GM20431 (cell line): ENCODE data around the gene NBL1.

ENCODE experiments used
- in situ Hi-C: fragments of 300-500 bp; cut with MseI, MboI; formaldehyde crosslinking; loops from one replicate; pipeline ENCODE4 v1.15.0; 2020; ENCODE audit warnings: low sequenced_read_pairs; ENCODE audit not compliant: unreplicated experiment

The NBL1 gene

DNA sequence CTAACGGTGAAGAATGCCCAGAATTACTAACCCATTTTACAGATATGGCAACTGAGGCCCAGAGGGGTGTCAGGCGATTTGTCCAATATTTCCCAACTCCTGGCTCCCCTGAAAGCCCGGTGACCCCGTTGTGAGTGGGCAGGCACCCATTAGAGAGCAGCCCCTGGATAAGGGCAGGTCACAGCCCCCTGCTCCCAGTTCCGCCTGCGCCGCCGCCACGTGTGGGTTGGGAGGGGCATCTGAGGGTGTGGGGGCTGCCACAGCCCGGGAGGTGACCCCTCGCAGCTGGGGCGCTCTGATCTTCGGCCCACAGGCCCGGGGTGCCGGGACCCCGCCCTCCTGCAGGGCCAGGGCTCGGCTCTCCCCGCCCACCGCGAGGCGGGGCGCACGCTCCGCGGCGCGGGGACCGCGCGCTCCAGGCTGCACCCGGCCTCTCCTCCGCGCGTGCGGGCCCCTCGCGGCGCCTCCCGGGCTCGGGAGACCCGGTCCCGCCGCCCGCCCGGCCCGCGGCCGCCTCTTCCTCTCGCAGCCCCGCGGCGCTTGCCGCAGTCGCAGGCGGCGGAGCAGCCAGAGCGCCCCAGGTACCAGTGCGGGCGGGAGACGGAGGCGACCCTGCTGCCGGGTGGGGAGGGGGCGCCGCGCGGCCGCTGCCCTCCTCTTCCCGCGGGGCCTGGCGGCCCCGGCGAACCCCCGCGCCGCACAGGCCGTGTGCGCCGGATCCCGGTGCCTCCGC lies 20.5 kb downstream of the NBL1 start, which contains the start of gene HTR6:
HTR6 (plus strand) TSS at position 423 of the 733 bp plus-strand sequence. CDS start 879 bp downstream, outside the sequence.
- in situ Hi-C loops = no loop called here

DNA sequence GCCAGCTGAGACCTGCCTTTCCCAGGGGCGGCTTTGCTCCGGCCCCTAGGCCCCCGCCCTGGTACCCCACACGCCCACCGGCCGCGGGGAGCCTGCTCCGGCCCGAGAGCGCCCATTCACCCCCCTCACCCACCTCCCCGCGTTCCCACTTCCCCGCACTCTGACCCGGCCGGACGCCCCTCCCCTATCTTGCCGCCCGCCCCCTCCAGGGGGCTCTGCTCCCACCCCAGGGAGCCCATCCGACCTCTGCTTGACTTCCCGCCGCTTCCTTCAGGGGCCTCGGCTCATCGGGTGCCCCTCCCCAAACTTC lies 21.0 kb downstream of the NBL1 start:
- in situ Hi-C loops = no loop called here

DNA sequence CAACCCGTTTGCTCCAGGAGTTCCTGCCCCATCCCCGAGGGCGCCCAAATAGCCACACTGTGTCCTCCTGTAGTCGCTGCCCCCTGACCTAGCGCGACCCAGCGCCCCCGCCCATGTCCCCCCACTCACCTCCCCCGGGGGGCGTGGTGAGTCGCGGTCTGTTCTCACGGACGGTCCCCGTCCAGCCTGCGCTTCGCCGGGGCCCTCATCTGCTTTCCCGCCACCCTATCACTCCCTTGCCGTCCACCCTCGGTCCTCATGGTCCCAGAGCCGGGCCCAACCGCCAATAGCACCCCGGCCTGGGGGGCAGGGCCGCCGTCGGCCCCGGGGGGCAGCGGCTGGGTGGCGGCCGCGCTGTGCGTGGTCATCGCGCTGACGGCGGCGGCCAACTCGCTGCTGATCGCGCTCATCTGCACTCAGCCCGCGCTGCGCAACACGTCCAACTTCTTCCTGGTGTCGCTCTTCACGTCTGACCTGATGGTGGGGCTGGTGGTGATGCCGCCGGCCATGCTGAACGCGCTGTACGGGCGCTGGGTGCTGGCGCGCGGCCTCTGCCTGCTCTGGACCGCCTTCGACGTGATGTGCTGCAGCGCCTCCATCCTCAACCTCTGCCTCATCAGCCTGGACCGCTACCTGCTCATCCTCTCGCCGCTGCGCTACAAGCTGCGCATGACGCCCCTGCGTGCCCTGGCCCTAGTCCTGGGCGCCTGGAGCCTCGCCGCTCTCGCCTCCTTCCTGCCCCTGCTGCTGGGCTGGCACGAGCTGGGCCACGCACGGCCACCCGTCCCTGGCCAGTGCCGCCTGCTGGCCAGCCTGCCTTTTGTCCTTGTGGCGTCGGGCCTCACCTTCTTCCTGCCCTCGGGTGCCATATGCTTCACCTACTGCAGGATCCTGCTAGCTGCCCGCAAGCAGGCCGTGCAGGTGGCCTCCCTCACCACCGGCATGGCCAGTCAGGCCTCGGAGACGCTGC lies 21.7 kb downstream of the NBL1 start:
- in situ Hi-C loops = no loop called here

DNA sequence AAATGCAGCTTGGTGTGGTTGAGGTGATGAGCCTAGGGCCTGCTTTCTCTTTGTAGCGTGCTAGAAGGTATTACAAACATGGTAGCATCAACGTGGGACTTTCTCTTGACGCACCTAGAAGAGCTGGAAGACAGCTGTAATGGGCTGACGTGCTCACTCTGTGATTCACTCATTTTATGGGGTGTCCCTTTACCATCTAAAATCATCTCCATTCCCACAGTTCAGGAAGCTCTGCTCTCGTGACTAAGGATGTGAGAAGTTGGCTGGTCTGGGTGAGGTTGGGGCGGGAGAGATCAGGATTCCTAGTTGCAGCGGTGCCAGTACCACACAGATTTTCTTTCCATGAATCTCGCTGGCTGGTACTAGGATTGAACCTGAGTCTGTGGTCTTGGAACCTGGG lies 24.8 kb downstream of the NBL1 start:
- in situ Hi-C loops = no loop called here

DNA sequence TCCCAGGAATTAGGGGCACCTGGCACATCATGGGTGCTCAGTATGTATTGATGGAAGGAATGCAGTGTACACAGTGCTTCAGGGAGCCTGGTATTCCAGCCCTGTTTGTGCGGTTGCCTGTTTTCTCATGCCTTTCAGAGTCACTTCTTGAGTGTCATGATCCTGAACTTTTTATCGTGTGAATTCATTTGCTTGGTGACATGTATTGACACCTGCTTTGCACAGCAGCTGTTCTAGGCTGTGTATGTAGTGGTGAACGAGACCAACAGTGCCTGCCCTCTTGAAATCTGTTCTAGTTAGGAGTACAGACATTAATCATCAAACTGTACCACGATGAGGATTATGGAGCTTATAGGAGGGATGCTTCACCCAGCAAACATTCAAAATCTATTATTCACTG lies 26.7 kb downstream of the NBL1 start:
- in situ Hi-C loops = no loop called here

DNA sequence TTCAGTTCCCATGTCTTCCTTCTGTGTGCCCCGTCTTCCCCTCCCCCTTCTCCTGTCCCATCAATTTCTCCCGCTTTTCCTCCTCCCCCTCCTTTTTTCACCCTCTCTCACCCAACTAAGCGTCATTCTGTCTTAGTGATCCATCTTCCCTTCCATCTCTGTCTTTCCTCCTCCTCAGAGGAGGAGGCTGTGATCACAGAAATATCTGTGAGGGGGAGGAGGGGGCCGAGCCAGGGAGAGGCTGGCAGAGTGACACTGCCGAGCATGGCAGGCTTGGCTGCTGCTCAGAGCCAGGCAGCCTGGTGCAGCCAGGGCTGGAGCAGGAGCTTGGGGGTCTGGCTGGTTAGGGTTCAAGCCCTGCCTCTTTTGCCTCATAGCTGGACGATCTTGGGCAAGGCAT lies 28.1 kb downstream of the NBL1 start:
- in situ Hi-C loops = no loop called here

DNA sequence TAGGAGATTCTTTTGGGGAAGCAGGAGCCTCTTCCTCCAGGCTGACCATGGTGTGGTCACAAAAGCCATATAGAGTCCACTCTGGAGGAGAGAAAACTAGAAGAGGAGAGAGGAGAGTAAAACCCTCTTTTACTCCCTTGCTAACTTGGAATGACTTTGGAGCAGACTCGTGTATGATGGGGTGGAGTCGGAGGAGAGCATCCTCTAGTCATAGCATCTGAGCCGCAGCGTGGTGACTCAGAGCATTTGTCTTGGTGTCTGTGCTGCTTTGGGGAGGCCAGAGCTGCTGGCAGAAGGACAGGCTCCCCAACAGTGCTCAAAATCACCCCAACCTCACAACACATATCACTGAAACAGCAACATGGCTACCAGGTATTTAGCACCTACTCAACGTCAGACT lies 31.7 kb downstream of the NBL1 start:
- in situ Hi-C loops = no loop called here

DNA sequence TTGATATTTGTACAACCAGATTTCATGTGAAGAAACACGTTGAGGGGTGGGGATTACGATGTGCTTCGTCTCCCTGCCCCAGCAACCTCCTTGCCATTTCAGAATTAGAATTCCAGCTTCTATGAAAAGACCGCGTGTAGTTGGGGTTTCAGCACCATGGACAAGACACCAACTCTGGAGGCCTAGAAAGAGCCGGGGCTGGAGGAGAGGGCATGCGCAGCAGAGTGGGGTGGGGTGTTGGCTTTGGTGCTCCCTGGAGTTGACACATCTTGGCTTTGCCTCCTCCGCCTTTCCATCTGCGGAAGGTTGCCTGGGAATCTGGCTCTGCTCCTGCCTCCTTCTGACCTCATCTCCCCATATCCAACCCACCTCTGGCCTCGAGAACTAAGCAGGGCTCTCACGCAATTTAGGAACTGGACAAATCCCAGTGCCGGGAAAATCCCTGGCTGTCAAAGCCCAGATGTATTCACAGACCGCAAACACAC lies 32.4 kb downstream of the NBL1 start:
- in situ Hi-C loops = no loop called here

DNA sequence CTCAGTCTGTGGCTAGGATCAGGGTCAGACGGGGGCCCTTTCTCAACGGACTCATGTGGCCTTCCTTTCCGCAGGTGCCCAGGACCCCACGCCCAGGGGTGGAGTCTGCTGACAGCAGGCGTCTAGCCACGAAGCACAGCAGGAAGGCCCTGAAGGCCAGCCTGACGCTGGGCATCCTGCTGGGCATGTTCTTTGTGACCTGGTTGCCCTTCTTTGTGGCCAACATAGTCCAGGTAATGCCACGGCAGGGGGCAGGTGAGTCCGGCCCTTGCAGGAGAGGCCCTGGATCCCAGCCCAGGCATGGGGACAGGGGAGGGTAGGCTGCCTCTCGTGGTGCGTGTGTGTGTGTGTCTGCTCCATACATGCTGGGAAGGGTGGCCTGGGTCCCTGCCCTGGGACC lies 34.4 kb downstream of the NBL1 start:
- in situ Hi-C loops = no loop called here

DNA sequence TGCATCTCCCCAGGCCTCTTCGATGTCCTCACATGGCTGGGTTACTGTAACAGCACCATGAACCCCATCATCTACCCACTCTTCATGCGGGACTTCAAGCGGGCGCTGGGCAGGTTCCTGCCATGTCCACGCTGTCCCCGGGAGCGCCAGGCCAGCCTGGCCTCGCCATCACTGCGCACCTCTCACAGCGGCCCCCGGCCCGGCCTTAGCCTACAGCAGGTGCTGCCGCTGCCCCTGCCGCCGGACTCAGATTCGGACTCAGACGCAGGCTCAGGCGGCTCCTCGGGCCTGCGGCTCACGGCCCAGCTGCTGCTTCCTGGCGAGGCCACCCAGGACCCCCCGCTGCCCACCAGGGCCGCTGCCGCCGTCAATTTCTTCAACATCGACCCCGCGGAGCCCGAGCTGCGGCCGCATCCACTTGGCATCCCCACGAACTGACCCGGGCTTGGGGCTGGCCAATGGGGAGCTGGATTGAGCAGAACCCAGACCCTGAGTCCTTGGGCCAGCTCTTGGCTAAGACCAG lies 34.9 kb downstream of the NBL1 start:
- in situ Hi-C loops = no loop called here

DNA sequence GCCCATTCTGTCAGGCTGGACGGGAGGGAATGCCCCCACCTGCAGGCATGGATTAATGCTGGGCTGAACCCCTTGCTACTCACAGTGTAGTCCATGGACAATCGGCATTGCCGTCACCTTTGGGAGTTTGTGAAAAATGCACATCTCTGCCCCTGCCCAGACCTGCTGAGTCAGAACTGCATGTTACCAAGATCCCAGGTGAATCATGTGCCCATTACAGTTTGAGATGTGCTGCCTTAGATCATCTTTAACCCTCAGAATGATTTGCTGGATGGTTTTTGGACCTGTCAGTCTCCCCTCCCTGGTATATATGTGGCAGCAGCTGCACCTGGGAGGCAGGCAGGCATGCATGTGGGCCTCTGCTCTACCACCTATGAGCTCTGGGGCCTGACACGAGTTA lies 35.6 kb downstream of the NBL1 start:
- in situ Hi-C loops = no loop called here

DNA sequence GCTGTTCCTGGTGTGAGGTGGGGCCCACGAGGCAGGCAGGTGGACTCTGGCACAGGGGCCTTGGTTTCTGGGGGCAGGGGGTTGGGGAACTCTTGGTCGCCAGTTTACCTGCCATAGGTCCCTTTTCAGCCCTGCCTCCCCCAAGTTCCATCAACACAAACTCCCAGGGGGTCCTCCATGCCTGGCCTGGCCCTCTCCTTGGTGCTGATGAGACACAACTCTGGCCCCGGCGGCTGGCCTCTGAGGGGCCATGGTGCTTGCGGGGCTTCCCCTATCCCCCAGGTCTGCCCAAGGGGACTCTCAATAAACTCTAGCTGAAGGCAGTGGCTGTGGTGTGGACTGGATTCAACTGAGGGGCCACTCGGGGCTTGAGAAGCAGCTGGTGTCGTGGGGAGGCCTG lies 36.5 kb downstream of the NBL1 start:
- in situ Hi-C loops = no loop called here

DNA sequence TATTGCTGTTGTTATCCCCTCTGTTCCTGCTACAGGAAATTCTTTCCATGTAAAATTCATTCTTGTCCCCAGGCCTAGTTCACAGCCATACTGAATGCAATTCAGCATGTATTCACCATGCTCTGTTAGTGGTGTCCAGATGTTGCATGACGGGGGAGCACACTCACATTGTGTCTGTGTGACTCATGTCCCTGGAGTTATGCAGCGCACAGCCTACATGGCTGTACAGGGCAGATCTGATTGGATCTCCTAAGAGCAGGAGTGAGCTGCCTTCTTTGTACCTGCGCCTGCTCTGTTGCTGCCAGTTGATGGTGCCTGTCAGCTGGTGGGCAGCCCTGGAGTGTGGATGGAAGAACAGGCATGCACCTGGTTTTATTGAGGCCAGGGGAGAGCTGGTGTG lies 38.1 kb downstream of the NBL1 start:
- in situ Hi-C loops = no loop called here

DNA sequence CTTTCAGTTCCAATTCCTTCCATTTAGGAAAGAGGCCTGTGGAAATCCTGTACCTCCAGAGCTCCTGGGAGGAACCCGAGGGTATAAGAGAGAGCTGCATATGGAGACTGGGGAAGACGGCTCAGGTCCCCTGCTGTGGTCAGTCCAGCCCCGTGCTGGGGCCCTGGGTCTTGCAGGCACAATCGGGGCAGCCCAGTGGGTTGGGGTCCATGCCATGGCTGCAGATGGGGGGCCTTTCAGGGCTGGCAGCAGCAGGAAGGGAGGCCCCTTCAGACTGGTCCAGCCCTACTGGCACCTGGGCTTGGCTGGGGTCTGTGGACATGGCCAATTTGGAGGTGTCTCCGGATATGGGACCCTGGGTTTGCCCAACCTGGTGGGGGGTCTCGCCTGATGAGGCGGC lies 38.8 kb downstream of the NBL1 start:
- in situ Hi-C loops = no loop called here

DNA sequence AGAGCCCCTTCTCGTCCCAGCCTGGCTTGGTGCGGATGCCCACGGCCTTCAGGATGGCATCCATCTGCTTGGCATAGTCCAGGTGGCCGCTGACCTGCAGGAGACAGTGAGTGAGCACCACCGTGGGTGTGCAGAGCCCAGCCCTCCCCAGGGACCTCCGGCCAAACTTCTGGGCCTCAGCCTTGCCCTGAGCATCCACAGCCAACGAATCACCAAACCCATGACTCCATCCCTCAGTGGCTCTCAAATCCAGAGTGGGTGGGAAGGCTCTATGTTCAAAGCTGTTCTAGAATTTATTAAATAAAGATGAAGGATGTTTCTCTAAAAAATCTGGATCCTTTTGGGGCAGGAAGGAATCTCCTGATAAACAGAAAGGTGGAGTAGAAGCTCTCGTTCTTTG lies 39.2 kb downstream of the NBL1 start:
- in situ Hi-C loops = no loop called here

DNA sequence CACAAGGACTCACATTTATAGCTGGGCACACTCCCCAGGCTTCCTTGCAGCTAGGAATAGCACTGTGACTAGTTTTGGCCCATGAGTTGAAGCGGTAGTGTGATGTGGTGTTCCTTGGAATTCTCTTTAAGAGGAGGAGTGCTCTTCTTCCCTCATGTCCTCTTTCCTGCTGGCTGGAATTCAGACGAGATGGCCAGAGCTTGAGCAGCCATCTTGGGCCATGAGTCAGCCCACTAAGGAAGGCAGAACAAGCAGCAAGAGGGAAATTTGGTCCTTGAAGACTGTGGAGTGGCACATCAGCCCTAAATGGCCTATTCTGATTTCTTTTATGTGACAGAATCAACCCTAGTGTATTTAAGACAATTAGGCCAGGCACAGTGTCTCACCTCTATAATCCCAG lies 40.6 kb downstream of the NBL1 start:
- in situ Hi-C loops = no loop called here

DNA sequence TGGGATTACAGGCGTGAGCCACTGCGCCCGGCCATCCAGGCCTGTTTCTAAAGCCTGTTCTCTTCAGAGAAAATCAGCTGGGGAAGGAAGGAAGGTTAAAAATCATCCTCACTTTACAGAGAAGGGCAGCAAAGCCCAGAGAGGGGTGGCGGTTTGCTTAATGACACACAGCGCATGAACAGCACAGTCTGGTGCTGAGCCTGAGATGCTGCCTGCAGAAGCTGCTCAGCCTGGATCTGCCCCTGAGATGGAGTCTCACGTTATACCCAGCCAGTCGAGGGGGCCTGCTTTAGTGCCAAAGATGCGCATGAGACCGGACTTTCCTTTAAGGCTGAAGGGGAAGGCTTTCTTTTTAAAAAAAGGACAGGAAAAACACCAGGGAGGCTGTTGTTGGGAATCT lies 41.9 kb downstream of the NBL1 start:
- in situ Hi-C loops = no loop called here

DNA sequence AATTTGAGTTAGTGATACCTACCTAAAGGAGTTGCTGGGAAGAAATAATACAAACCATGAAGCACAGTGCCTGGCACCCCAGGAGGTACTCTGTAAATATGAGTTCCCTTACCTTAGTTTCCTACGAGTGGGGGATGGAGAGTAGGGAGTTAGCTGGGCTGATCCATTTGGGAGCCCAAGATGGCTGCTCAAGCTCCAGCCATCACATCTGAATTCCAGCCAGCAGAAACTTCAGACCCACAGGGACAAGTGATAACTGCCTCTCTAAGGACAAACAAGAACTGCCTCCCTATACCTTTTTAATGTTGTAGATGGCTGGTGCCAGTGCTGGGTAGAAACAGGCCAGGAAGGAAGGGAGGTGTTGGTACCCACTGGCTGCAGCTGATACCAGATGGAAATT lies 43.3 kb downstream of the NBL1 start:
- in situ Hi-C loops = no loop called here

DNA sequence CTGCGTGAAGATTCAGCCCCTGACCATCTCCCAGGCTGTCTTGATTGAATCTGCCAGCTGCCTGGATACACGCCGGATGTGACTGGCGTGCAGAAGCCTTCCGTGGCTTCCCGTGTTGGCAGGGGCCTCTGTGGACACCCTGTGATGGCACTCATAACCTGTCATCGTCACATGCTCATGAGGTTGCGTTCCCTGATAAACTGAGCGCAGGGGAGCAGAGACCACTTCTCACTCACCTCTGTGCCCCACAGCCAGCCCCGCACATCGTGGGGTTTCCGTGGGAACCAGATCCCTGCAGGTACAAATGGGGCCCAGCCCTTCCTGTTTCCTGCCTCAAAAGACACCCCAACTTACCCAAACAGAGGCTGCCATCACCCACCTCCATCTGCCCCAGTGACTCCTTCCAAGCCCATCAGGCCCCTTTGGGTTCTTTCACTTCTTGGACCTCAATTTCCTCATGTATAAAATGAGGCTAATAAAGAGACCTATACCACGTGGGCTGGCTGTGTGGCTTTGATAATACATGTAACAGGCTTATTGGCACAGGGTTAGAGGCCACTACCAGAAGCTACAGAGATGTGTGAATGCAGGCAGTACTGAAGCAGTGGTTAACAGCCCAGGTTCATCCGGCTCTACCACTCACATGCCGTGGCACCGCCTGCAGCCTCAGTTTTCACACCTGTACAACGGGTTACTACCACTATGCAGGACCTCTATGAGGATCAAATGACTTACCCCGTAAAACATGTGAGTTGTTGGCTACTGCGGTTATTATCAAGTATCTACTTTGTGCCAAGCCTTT lies 44.1 kb downstream of the NBL1 start:
- in situ Hi-C loops = no loop called here

DNA sequence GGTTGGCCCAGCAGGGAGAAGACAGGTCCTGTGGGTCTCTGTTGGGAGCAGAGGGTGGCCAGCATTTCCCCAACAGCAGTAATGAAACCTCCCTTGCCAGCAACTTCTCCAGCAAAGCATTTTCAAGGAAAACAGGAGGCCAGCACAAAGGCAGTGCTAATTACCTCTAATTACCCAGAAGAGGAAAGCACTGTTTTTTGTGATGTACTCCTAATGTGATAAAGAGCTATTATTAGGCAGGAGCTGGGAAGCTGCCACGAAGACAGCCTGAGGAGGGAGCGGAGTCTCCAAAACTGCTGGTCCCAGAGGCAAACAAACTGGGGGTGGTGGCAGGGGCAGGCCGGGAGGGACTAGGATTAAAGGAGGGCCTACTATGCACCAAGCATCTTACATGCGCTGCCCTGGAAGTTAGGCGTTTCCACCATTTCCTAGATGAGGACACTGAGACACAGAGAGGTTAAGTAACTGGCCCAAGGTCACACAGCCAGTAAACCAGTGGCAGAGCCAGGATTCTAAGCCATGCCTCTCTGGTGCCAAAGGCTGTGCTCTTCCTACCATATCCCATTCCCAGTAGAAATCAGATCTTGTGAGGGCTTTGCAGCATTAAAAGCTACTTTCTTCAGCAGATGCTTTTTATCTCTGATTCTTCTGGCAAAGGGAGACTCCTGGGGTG lies 45.1 kb downstream of the NBL1 start:
- in situ Hi-C loops = no loop called here
